CD14-positive monocyte (primary cell): ENCODE results near the gene GNB5. TPM values are rescaled to one million over a fixed set of nuclear protein-coding genes. Genes with fewer than 3 reads are reported as not detected.

Source experiments
- DNase-seq, 3 donors: peaks; one replicate each; pipeline ENCODE4 v3.0.0-alpha.2; 2011 to 2022
- H2AFZ ChIP-seq: 2 replicates; pipeline ENCODE4 v1.6.0; 2012; ENCODE audit warnings: mild to moderate bottlenecking, low read depth, low read length, inconsistent platforms; ENCODE audit not compliant: insufficient read depth, poor library complexity, severe bottlenecking
- H3K27ac ChIP-seq, 2 donors: 1 replicate in 1 of 2; 2 replicates in 1 of 2; pipeline ENCODE4 v1.5.1; 2012 to 2013; ENCODE audit warnings: low read length in 2 of 2, control low read depth in 1 of 2, inconsistent platforms in 1 of 2, low read depth in 1 of 2, mild to moderate bottlenecking in 1 of 2
- H3K27me3 ChIP-seq, 2 donors: one replicate each; pipeline versions ENCODE4 v1.6.0 to v1.6.1; 2011 to 2013; ENCODE audit warnings: low read length in 2 of 2; ENCODE audit not compliant: control insufficient read depth in 2 of 2, insufficient read depth in 2 of 2
- H3K36me3 ChIP-seq, 2 donors: replicated peaks in 1 of 2; 1 replicate in 1 of 2; 2 replicates in 1 of 2; pipeline versions ENCODE4 v1.5.1 to v1.6.1; 2012 to 2013; ENCODE audit warnings: low read length in 2 of 2, control low read depth in 1 of 2, inconsistent platforms in 1 of 2, mild to moderate bottlenecking in 1 of 2; ENCODE audit not compliant: insufficient read depth in 2 of 2, control insufficient read depth in 1 of 2
- H3K4me1 ChIP-seq, 2 donors: 1 replicate in 1 of 2; 2 replicates in 1 of 2; pipeline versions ENCODE4 v1.5.1 to v1.6.1; 2012 to 2013; ENCODE audit warnings: low read length in 2 of 2, control low read depth in 1 of 2, inconsistent platforms in 1 of 2, mild to moderate bottlenecking in 1 of 2, moderate library complexity in 1 of 2; ENCODE audit not compliant: insufficient read depth in 2 of 2, control insufficient read depth in 1 of 2
- H3K4me2 ChIP-seq: replicated peaks from 2 replicates; pipeline ENCODE3; 2012; ENCODE audit warnings: low read length, moderate library complexity, mild to moderate bottlenecking; ENCODE audit not compliant: poor library complexity, severe bottlenecking; ENCODE audit errors: extremely low read depth
- H3K4me3 ChIP-seq, 3 experiments: fragments of 200-600 bp in 1 of 3; sonication (generic) in 1 of 3; replicated peaks in 1 of 3; 1 replicate in 2 of 3; 2 replicates in 1 of 3; pipeline ENCODE4 v1.5.1; 2011 to 2013; ENCODE audit warnings: low read length in 3 of 3, mild to moderate bottlenecking in 3 of 3, control low read depth in 2 of 3, low read depth in 2 of 3, inconsistent platforms in 1 of 3, moderate library complexity in 1 of 3
- H3K79me2 ChIP-seq: 2 replicates; pipeline ENCODE4 v1.6.0; 2012; ENCODE audit warnings: mild to moderate bottlenecking, control low read depth, inconsistent platforms, low read length, moderate library complexity; ENCODE audit not compliant: insufficient read depth
- H3K9ac ChIP-seq: 2 replicates; pipeline ENCODE4 v1.6.0; 2017; ENCODE audit warnings: low read length, mild to moderate bottlenecking; ENCODE audit not compliant: insufficient read depth, poor library complexity, severe bottlenecking
- H3K9me3 ChIP-seq, 2 donors: replicated peaks in 1 of 2; 1 replicate in 1 of 2; 2 replicates in 1 of 2; pipeline versions ENCODE4 v1.5.1 to v1.6.1; 2012 to 2013; ENCODE audit warnings: low read length in 2 of 2, control low read depth in 1 of 2; ENCODE audit not compliant: control insufficient read depth in 1 of 2, insufficient read depth in 1 of 2
- H4K20me1 ChIP-seq: 2 replicates; pipeline ENCODE4 v1.6.0; 2012; ENCODE audit warnings: mild to moderate bottlenecking, low read length, control low read depth, moderate library complexity; ENCODE audit not compliant: insufficient read depth
- H3K27ac Mint-ChIP-seq, 7 donors: one replicate each; pipeline ENCODE4 v1.8.0; 2020; ENCODE audit warnings: mild to moderate bottlenecking in 7 of 7, mixed read lengths in 7 of 7, moderate library complexity in 6 of 7, inconsistent platforms in 2 of 7
- H3K27me3 Mint-ChIP-seq, 3 donors: one replicate each; pipeline ENCODE4 v1.8.0; 2021 to 2022; ENCODE audit warnings: low read depth in 3 of 3, mild to moderate bottlenecking in 3 of 3, mixed read lengths in 3 of 3, moderate library complexity in 3 of 3, inconsistent platforms in 1 of 3
- H3K36me3 Mint-ChIP-seq, 2 donors: one replicate each; pipeline ENCODE4 v1.8.0; 2020; ENCODE audit warnings: mixed read lengths in 2 of 2, inconsistent platforms in 1 of 2, mild to moderate bottlenecking in 1 of 2
- H3K4me1 Mint-ChIP-seq: one replicate; pipeline ENCODE4 v1.8.0; 2020; ENCODE audit warnings: mild to moderate bottlenecking, mixed read lengths
- H3K4me3 Mint-ChIP-seq, 2 donors: one replicate each; pipeline ENCODE4 v1.8.0; 2020; ENCODE audit warnings: mild to moderate bottlenecking in 2 of 2, mixed read lengths in 2 of 2, moderate library complexity in 1 of 2
- H3K9me3 Mint-ChIP-seq, 7 donors: one replicate each; pipeline ENCODE4 v1.8.0; 2020 to 2022; ENCODE audit warnings: mixed read lengths in 7 of 7, mild to moderate bottlenecking in 6 of 7, moderate library complexity in 6 of 7, inconsistent platforms in 2 of 7
- CTCF ChIP-seq: fragments of 200-600 bp; IDR thresholded peaks from one replicate; pipeline ENCODE4 v1.8.0; 2022; ENCODE audit warnings: antibody characterized with exemption, mild to moderate bottlenecking
- WGBS: methylation state at CpG from one replicate; pipeline ENCODE4 v1.1.5; 2013; ENCODE audit warnings: missing lambda C conversion rate; ENCODE audit not compliant: insufficient coverage; 5-methylcytosine and 5-hydroxymethylcytosine counted together
- intact Hi-C, 2 donors: fragments of 100-400 bp; cut with micrococcal nuclease; formaldehyde crosslinking; loops; one replicate each; pipeline versions ENCODE4 v1.15.0 to v1.15.1; 2023
- polyA plus RNA-seq, 3 donors: library from polyadenylated mRNA; depleted of rRNA in 1 of 3; unstranded in 2 of 3; stranded (reverse) in 1 of 3; fragments of 300-500 nt in 2 of 3; fragments of >200 nt in 1 of 3; fragmentation: Illumina TruSeq in 2 of 3; gene quantifications; 1 replicate in 2 of 3; 2 replicates in 1 of 3; pipeline ENCODE4 v1.2.3, GENCODE V29; 2012 to 2021

GNB5 gene
- polyA plus RNA-seq, 3 donors, result 3.1 to 5.4 (median 4.3) TPM

GRCh38 chr15:52121896-52122295 lies 69.3 kb downstream of the GNB5 start:
- H3K4me1 ChIP-seq, result no peaks in the 10 kb centered on the region
- H3K36me3 ChIP-seq, result no peaks in the 10 kb centered on the region
- no peak overlapping the region for H3K27ac Mint-ChIP-seq
- H2AFZ ChIP-seq, result no peak overlapping the region
- peaks cover 0 to 3% (median 0%) of the 10 kb centered on the region in 3 donors for H3K27me3 Mint-ChIP-seq
- intact Hi-C loops, result loop anchor here in 1 of 2 donors (5.0 kb wide), 1 partner anchor 35 kb away; no protein-coding TSS in a partner anchor
- no peaks in the 10 kb centered on the region for H3K27me3 ChIP-seq
- no peak overlapping the region for H3K4me3 ChIP-seq
- H3K4me1 Mint-ChIP-seq, result peaks cover 2% of the 10 kb centered on the region
- no peaks in the 10 kb centered on the region for H3K79me2 ChIP-seq
- H3K9me3 ChIP-seq, result no peaks in the 10 kb centered on the region
- no peak overlapping the region for H3K27ac ChIP-seq
- no peak overlapping the region for H3K4me3 Mint-ChIP-seq
- H3K4me2 ChIP-seq, result no peak overlapping the region
- H3K36me3 Mint-ChIP-seq, result no peaks in the 10 kb centered on the region
- no peaks in the 10 kb centered on the region for H4K20me1 ChIP-seq
- no peak for TF ChIP-seq CTCF
- no peak for DNase-seq
- peaks cover 0 to 2% (median 0%) of the 10 kb centered on the region in 7 donors for H3K9me3 Mint-ChIP-seq
- 100% methylated on average over 1 of the region's 2 CpGs for WGBS
- no peak overlapping the region for H3K9ac ChIP-seq

GRCh38 chr15:52121006-52121405 lies 70.2 kb downstream of the GNB5 start:
- H3K4me1 ChIP-seq, result peaks cover 0 to 1% of the 10 kb centered on the region in 2 donors
- no peak overlapping the region for H3K27ac Mint-ChIP-seq
- peaks cover 0 to 3% (median 0%) of the 10 kb centered on the region in 3 donors for H3K27me3 Mint-ChIP-seq
- H2AFZ ChIP-seq, result no peak overlapping the region
- no peaks in the 10 kb centered on the region for H3K36me3 Mint-ChIP-seq
- 100% methylated on average over 1 of the region's 5 CpGs for WGBS
- TF ChIP-seq CTCF, result no peak
- H3K79me2 ChIP-seq, result no peaks in the 10 kb centered on the region
- H3K36me3 ChIP-seq, result no peaks in the 10 kb centered on the region
- H3K9me3 ChIP-seq, result no peaks in the 10 kb centered on the region
- DNase-seq, result no peak
- no peak overlapping the region for H3K9ac ChIP-seq
- no peaks in the 10 kb centered on the region for H3K27me3 ChIP-seq
- H3K4me1 Mint-ChIP-seq, result peaks cover 6% of the 10 kb centered on the region
- no peaks in the 10 kb centered on the region for H4K20me1 ChIP-seq
- no peak overlapping the region for H3K4me3 ChIP-seq
- H3K4me3 Mint-ChIP-seq, result no peak overlapping the region
- no peak overlapping the region for H3K27ac ChIP-seq
- H3K4me2 ChIP-seq, result no peak overlapping the region
- peaks cover 0 to 2% (median 0%) of the 10 kb centered on the region in 7 donors for H3K9me3 Mint-ChIP-seq
- intact Hi-C loops, result loop anchor here in 1 of 2 donors (5.0 kb wide), 1 partner anchor 34 kb away; no protein-coding TSS in a partner anchor
